ENCODE data around the gene KLB.

KLB gene

DNA sequence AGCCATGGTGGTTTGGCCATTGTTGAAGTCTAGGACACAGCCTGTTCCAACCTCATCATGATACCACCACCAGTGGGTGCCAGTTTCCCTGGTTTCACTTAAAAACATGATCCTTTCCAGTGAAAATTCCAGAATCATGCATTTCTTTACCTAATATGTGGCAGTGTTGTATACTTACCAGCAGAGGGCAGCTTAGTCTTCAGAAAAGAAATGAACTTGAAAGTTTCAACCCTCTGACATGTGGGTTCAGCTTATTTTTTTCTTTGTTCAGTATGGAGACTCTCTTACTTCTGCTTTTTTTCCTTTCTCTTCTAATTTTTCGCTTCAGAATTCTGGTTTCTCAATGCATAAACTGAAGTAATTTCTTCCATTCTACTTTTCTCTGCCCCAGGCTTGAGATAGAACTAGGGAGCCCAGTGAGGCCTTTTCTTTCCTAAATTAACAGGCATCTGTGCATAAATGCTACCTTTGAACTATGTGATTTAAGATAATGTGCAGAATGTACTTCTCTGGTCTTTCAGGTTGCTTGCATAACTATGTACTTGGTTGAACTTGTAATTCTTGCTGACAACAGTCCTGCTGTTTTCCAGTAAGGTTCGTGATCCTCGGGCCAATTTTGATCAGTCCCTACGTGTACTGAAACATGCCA lies 62.8 kb downstream of the KLB start:
- TF ChIP-seq, protein P1, sequence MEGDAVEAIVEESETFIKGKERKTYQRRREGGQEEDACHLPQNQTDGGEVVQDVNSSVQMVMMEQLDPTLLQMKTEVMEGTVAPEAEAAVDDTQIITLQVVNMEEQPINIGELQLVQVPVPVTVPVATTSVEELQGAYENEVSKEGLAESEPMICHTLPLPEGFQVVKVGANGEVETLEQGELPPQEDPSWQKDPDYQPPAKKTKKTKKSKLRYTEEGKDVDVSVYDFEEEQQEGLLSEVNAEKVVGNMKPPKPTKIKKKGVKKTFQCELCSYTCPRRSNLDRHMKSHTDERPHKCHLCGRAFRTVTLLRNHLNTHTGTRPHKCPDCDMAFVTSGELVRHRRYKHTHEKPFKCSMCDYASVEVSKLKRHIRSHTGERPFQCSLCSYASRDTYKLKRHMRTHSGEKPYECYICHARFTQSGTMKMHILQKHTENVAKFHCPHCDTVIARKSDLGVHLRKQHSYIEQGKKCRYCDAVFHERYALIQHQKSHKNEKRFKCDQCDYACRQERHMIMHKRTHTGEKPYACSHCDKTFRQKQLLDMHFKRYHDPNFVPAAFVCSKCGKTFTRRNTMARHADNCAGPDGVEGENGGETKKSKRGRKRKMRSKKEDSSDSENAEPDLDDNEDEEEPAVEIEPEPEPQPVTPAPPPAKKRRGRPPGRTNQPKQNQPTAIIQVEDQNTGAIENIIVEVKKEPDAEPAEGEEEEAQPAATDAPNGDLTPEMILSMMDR (conservative IDR thresholded peaks at IDR 0.05; ENCODE audit: low read depth, low read length) = peak; percentile 85
- DNase-seq (ENCODE audit: low read depth) = peak; percentile 78

DNA sequence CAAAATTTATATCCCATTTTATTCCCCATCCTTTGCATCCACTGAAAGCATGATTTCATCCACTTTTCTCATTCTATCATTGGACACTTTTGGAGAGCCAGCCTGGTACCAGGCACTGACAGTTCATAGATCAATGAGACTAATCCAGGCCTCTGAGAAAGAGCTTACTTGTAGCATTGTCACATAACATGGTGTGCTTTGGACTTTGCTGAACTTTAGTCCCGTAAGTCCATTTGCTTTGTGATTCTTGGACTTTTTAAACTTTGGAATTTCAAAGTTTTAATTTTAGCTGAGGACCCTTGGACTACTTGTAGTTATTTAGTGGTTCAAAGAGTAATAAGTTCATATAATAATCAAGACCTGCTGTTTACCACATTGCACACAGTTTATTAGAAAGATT lies 63.7 kb downstream of the KLB start:
- no peak for DNase-seq (ENCODE audit: low read depth)
- TF ChIP-seq, protein P1 (conservative IDR thresholded peaks at IDR 0.05; ENCODE audit: low read depth, low read length) = no peak
- no peak overlapping the region for H3K4me3 ChIP-seq (ENCODE audit: low read length)

More for the DNA sequence above, 62.8 kb downstream of the KLB start:
- H3K4me3 ChIP-seq (ENCODE audit: low read length) = no peak overlapping the region

DNA sequence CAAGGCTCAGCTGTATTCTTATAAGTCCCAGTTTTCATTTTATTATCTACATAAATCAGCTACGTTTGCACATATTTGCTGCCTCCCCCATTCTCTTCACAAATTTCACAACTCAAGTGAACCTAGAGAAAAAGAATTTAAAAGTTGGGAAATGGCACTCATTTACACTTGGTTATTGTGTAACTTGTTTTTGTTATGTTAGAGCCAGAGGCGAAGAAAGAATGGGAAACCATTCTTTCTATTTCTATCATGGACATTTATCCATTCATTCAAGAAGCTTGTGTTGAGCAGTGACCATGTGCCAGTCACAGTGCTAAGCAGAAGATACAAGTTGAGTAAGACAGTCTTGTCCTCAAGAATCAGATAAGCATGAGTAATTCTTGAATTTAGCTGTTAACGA lies 65.7 kb downstream of the KLB start:
- no peak for DNase-seq (ENCODE audit: low read depth)
- TF ChIP-seq, protein P1 (conservative IDR thresholded peaks at IDR 0.05; ENCODE audit: low read depth, low read length) = no peak
- no peak overlapping the region for H3K4me3 ChIP-seq (ENCODE audit: low read length)

DNA sequence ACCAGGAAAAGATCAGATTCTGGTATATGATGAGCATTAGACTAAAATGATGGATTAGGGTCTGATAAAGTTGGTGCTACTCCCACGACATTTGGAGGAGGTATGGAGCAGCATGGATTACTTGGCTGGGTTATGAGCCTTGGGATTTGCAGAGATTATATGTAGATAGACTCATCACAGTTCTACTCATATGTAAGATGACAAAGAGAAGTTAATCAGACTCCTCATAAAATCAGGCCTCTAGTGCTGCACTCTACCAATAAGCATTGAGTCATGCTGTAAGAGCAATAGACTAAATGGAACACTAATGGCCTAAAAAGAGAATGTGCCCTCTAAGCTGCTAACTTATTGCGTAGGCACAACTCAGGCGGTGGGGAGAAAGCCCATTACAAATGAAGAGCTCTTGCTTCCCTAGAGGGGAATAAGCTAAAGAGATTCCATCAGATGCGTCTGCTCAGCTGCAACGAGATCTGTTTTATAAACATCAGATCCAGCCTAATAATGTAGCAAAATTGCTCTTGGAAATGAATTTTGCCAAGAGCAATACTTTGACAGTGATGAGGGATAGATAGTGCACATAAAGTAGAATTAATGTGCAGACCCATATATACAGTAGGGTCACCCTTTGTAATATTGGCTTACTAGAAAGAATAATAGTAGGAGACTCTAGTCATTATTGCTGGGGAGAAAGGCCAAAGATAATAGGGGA lies 69.6 kb downstream of the KLB start:
- no peak overlapping the region for H3K4me3 ChIP-seq (ENCODE audit: low read length)
- DNase-seq (ENCODE audit: low read depth) = no peak
- TF ChIP-seq, protein P1 (conservative IDR thresholded peaks at IDR 0.05; ENCODE audit: low read depth, low read length) = no peak

DNA sequence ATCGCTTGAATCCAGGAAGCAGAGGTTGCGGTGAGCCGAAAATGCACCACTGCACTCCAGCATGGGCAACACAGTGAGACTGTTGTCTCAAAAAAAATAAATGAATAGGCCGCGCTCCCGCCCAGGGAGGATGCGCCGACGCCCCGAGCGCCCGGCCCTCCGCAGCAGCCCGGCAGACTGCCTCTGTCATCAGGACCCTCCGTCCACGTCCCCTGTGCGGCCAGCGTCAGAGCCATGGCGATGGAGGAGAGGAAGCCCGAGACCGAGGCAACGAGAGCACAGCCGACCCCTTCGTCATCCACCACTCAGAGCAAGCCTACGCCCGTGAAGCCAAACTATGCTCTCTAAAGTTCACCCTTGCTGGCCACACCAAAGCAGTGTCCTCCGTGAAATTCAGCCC lies 73.5 kb downstream of the KLB start:
- H3K4me3 ChIP-seq (ENCODE audit: low read length) = no peak overlapping the region
- TF ChIP-seq, protein P1 (conservative IDR thresholded peaks at IDR 0.05; ENCODE audit: low read depth, low read length) = no peak
- DNase-seq (ENCODE audit: low read depth) = no peak

DNA sequence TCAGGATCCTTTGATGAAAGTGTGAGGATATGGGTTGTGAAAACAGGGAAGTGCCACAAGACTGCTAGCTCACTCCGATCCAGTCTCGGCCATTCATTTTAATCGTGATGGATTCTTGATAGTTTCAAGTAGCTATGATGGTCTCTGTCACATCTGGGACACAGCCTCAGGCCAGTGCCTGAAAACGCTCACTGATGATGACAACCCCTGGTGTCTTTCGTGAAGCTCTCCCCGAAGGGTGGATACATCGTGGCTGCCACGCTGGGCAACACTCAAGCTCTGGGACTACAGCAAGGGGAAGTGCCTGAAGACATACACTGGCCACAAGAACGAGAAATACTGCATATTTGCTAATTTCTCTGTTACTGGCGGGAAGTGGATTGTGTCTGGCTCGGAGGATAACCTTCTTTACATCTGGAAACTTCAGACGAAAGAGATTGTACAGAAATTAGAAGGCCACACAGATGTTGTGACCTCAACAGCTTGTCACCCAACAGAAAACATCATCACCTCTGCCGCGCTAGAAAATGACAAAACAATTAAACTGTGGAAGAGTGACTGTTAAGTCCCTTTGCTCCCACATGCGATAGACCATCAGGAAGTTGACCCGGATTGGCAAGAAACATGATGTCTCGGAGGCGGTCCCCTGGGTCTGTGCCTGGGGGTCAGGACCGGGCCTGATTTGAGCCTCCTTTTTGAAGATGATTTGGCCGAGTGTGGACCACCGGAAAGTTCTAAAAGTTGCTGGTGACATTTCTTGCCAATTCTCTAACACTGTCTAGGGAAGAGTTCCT lies 74.4 kb downstream of the KLB start:
- TF ChIP-seq, protein P1 (conservative IDR thresholded peaks at IDR 0.05; ENCODE audit: low read depth, low read length) = no peak
- no peak overlapping the region for H3K4me3 ChIP-seq (ENCODE audit: low read length)
- DNase-seq (ENCODE audit: low read depth) = no peak

Measured in retinal pigment epithelial cell (primary cell).